Endodermal cell (in vitro differentiated cells): Measurements from ENCODE around the gene MTHFSD. TPM values are rescaled to one million over a fixed set of nuclear protein-coding genes. Genes with fewer than 3 reads are reported as not detected.

Experiments
- DNase-seq: peaks from one replicate; pipeline ENCODE4 v3.0.0-alpha.2; 2017
- H3K27ac ChIP-seq: 2 replicates; pipeline ENCODE4 v1.5.1; 2013; ENCODE audit warnings: mild to moderate bottlenecking, low read depth, low read length, moderate library complexity
- H3K27me3 ChIP-seq: 2 replicates; pipeline ENCODE4 v1.6.1; 2013; ENCODE audit warnings: mild to moderate bottlenecking, low read length, moderate library complexity; ENCODE audit not compliant: insufficient read depth, control insufficient read depth, poor library complexity, severe bottlenecking
- H3K36me3 ChIP-seq: 2 replicates; pipeline ENCODE4 v1.7.0; 2013; ENCODE audit warnings: mild to moderate bottlenecking, low read length, moderate library complexity; ENCODE audit not compliant: control insufficient read depth, insufficient read depth
- H3K4me1 ChIP-seq: one replicate; pipeline ENCODE4 v1.7.0; 2013; ENCODE audit warnings: low read length; ENCODE audit not compliant: control insufficient read depth, insufficient read depth
- H3K4me3 ChIP-seq: 2 replicates; pipeline ENCODE4 v1.5.1; 2013; ENCODE audit warnings: mild to moderate bottlenecking, low read length, moderate library complexity
- H3K9ac ChIP-seq: 2 replicates; pipeline ENCODE4 v1.6.1; 2013; ENCODE audit warnings: mild to moderate bottlenecking, low read length, moderate library complexity; ENCODE audit not compliant: poor library complexity, severe bottlenecking; ENCODE audit errors: extremely low read depth
- H3K9me3 ChIP-seq: 2 replicates; pipeline ENCODE4 v1.6.1; 2013; ENCODE audit warnings: mild to moderate bottlenecking, low read length, moderate library complexity; ENCODE audit not compliant: control insufficient read depth
- H3K27ac Mint-ChIP-seq: 2 replicates; pipeline ENCODE4 v1.8.0; 2020; ENCODE audit warnings: mixed read lengths
- H3K27me3 Mint-ChIP-seq: 2 replicates; pipeline ENCODE4 v1.8.0; 2021; ENCODE audit warnings: mild to moderate bottlenecking, mixed read lengths; ENCODE audit not compliant: insufficient read depth
- H3K36me3 Mint-ChIP-seq: 2 replicates; pipeline ENCODE4 v1.8.0; 2020; ENCODE audit warnings: low read depth, mixed read lengths
- H3K4me1 Mint-ChIP-seq: 2 replicates; pipeline ENCODE4 v1.8.0; 2020; ENCODE audit warnings: mixed read lengths
- H3K4me3 Mint-ChIP-seq: 2 replicates; pipeline ENCODE4 v1.8.0; 2020; ENCODE audit warnings: mild to moderate bottlenecking, moderate library complexity, mixed read lengths
- H3K9me3 Mint-ChIP-seq: 2 replicates; pipeline ENCODE4 v1.8.0; 2020; ENCODE audit warnings: mild to moderate bottlenecking, mixed read lengths
- WGBS, 2 experiments: methylation state at CpG; one replicate each; pipeline versions ENCODE4 v1.1.5 to v1.1.7; 2013; ENCODE audit warnings: missing lambda C conversion rate in 2 of 2, mixed read lengths in 1 of 2; ENCODE audit not compliant: insufficient coverage in 1 of 2, insufficient read length in 1 of 2; 5-methylcytosine and 5-hydroxymethylcytosine counted together
- total RNA-seq, 2 donors: library from RNA; stranded (reverse); fragmentation: NEBNext Ultra II Directional in 1 of 2; extraction: Animal tissue kit (Norgen Biotek cat#: 25700) in 1 of 2; gene quantifications; 2 replicates in 1 of 2; 3 replicates in 1 of 2; pipeline ENCODE4 v1.2.1, GENCODE V29; 2021
- TF ChIP-seq, protein P1 (sequence below): fragments of 200-600 bp; sonication (generic); conservative IDR thresholded peaks from 2 replicates; pipeline ENCODE4 v1.5.0; 2021; ENCODE audit warnings: antibody characterized with exemption, mild to moderate bottlenecking

Gene MTHFSD
- total RNA-seq, 2 donors from 2014 or later: 15.0 to 25.8 TPM

DNA sequence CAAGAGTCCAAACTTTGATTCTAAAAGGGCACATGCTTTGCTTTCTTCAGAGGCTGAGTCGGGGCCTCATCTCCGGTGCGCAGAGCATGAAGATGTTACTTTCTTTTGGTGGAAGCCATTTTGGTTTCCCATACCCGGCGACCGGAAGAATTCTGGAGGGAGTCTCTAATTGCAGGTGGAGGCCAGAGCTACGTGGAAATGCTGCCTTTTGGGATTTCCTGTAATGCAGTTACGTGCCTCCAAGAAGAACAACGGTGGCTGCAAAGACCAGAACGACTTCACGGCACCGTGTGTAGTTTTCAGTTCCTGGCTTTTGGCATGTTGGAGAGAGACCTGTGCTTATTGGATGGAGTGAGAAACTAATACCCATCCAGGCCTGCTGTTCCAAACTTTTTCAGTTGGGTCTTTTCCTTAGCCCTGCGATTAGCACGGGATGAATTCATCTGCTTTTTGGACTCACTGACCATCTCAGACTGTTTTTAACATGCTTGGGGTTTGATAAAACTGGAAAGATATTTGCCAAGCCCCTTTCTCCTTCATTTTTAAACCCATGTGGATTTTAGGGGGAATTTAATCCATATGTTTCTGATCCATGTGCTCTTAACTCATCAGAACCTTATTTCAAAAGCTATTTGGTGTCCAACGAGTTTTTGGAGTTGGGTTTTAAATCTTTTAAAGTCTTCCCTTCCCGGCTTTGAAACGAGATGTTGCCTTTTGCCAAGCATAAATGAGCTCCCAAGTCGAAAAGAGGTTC, 42.3 kb upstream of the MTHFSD start:
- no peaks in the 10 kb centered on the region for H3K36me3 Mint-ChIP-seq
- TF ChIP-seq, protein P1, sequence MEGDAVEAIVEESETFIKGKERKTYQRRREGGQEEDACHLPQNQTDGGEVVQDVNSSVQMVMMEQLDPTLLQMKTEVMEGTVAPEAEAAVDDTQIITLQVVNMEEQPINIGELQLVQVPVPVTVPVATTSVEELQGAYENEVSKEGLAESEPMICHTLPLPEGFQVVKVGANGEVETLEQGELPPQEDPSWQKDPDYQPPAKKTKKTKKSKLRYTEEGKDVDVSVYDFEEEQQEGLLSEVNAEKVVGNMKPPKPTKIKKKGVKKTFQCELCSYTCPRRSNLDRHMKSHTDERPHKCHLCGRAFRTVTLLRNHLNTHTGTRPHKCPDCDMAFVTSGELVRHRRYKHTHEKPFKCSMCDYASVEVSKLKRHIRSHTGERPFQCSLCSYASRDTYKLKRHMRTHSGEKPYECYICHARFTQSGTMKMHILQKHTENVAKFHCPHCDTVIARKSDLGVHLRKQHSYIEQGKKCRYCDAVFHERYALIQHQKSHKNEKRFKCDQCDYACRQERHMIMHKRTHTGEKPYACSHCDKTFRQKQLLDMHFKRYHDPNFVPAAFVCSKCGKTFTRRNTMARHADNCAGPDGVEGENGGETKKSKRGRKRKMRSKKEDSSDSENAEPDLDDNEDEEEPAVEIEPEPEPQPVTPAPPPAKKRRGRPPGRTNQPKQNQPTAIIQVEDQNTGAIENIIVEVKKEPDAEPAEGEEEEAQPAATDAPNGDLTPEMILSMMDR: no peak
- 92 to 98% methylated on average over 13 to 18 of the region's 18 CpGs for WGBS, 2 experiments

DNA sequence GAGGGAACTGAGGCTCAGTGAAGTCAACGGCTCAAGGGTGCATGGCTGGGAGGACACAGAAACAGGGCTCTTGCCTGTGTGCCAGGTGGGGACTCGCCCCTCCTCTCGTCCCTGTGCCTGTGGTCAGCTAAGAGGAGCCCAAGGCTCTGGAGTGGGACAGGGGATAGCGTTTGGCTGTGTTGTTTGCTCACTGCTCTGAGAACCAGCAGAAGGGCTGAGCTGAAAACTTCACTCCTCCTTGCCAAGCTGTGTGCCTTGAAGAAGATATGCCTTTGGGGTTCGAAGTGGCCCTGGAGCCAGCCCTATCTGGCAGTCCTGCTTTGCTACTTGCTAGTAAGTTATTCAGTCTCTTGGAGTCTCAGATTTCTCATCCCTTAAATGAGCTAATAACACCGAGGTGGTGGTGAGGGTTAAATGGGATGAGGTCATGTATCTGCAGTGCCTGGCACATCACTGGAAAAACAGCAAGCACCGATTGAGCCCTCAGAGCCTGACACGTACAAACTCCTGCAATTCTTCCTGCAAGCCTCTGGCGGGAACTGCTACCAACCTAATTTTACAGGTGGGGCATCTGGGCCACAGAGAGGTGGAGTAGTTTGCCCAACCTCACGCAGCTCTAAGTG, 41.1 kb upstream of the MTHFSD start:
- no peaks in the 10 kb centered on the region for H3K9me3 ChIP-seq
- H3K27ac Mint-ChIP-seq: no peak overlapping the region
- no peak overlapping the region for H3K4me3 Mint-ChIP-seq
- no peaks in the 10 kb centered on the region for H3K36me3 Mint-ChIP-seq
- H3K27me3 Mint-ChIP-seq: peaks cover 45% of the 10 kb centered on the region
- no peaks in the 10 kb centered on the region for H3K36me3 ChIP-seq
- 86 to 94% methylated on average over 5 to 10 of the region's 10 CpGs for WGBS, 2 experiments
- no peak overlapping the region for H3K4me3 ChIP-seq
- no peaks in the 10 kb centered on the region for H3K4me1 Mint-ChIP-seq
- TF ChIP-seq, protein P1: no peak
- H3K9me3 Mint-ChIP-seq: no peaks in the 10 kb centered on the region
- no peak overlapping the region for H3K9ac ChIP-seq
- no peaks in the 10 kb centered on the region for H3K4me1 ChIP-seq
- H3K27ac ChIP-seq: no peak overlapping the region
- no peak for DNase-seq
- H3K27me3 ChIP-seq: peaks cover 53% of the 10 kb centered on the region

More for the DNA sequence above, 42.3 kb upstream of the MTHFSD start:
- Mint-ChIP-seq H3K27ac (no peak overlapping the region), H3K4me3 (no peak overlapping the region), H3K27me3 (peaks cover 36% of the 10 kb centered on the region), H3K4me1 (peaks cover 1% of the 10 kb centered on the region), H3K9me3 (no peaks in the 10 kb centered on the region)
- Histone ChIP-seq H3K27ac (no peak overlapping the region), H3K4me1 (no peaks in the 10 kb centered on the region), H3K27me3 (peaks cover 41% of the 10 kb centered on the region), H3K36me3 (no peaks in the 10 kb centered on the region), H3K4me3 (no peak overlapping the region), H3K9me3 (no peaks in the 10 kb centered on the region), H3K9ac (no peak overlapping the region)
- DNase-seq: no peak

DNA sequence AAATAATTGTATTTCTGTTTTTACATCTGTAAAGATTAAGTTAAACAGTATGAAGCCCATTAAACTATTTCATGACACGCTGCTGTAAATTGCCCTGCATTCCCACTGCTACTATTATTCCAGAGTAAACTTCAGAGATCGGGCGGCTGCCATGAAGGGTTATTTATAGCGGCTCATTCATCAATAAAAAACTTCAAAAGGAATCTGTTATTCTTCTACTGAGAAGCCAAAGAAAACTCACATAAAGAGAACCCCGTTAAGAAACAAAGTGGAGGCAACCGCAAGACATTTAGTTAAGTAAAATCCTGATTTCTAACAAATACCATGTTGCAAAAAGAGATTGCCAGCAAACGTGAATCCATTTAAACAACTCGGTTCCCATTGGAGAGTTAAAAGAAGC, 39.7 kb upstream of the MTHFSD start:
- H3K4me1 ChIP-seq: no peaks in the 10 kb centered on the region
- peaks cover 46% of the 10 kb centered on the region for H3K27me3 Mint-ChIP-seq
- no peak overlapping the region for H3K9ac ChIP-seq
- no peaks in the 10 kb centered on the region for H3K36me3 Mint-ChIP-seq
- H3K4me1 Mint-ChIP-seq: peaks cover 5% of the 10 kb centered on the region
- H3K27me3 ChIP-seq: peaks cover 66% of the 10 kb centered on the region
- WGBS, 2 experiments: 82 to 85% methylated on average over 8 of the region's 8 CpGs
- H3K4me3 ChIP-seq: no peak overlapping the region
- H3K27ac ChIP-seq: no peak overlapping the region
- H3K4me3 Mint-ChIP-seq: no peak overlapping the region
- no peak overlapping the region for H3K27ac Mint-ChIP-seq
- H3K9me3 ChIP-seq: no peaks in the 10 kb centered on the region
- TF ChIP-seq, protein P1: no peak
- DNase-seq: no peak
- H3K9me3 Mint-ChIP-seq: no peaks in the 10 kb centered on the region
- no peaks in the 10 kb centered on the region for H3K36me3 ChIP-seq
